B cell (primary cell): ENCODE measurements around the gene PKM.

Experiments used
- CTCF ChIP-seq: fragments of 200-600 bp; IDR thresholded peaks from one replicate; pipeline ENCODE4 v1.8.0; 2022; ENCODE audit warnings: antibody characterized with exemption, mild to moderate bottlenecking
- EZH2 ChIP-seq: IDR thresholded peaks from 2 replicates; pipeline ENCODE4 v1.6.1; 2012; ENCODE audit warnings: borderline replicate concordance, low read depth, mild to moderate bottlenecking, moderate library complexity, low read length; ENCODE audit not compliant: insufficient read depth, poor library complexity, severe bottlenecking

GRCh38 chr15:72237853-72238224 is 6.8 kb upstream of the PKM start:
- TF ChIP-seq CTCF (no peak), EZH2 (no peak)
